Right ventricle myocardium superior (tissue), 1 donor: ENCODE measurements around the gene CCDC85C. TPM values are rescaled to one million over a fixed set of nuclear protein-coding genes. Genes with fewer than 3 reads are reported as not detected.

ENCODE experiments used
- ATAC-seq: fragments of 200-7000 bp; cut with Tn5 transposase; one replicate; pipeline ENCODE4 v1.9.1; 2020; ENCODE audit warnings: mild to moderate bottlenecking; ENCODE audit not compliant: poor library complexity
- DNase-seq: peaks from one replicate; pipeline ENCODE4 v3.0.0-alpha.2; 2020
- intact Hi-C: fragments of 100-400 bp; cut with DNase I; formaldehyde crosslinking; loops from one replicate; pipeline ENCODE4 v1.11.2; 2022
- total RNA-seq: library from RNA; stranded (reverse); fragmentation: NEBNext Ultra II Directional; extraction: Animal tissue kit (Norgen Biotek cat#: 25700); gene quantifications from one replicate; pipeline ENCODE4 v1.2.1, GENCODE V29; 2021
- donor health status: DM: no; HTN: yes; CAD: no; lungs with severe emphysema.

Gene CCDC85C
- total RNA-seq, 1 donor from 2014 or later: 46.6 TPM

DNA sequence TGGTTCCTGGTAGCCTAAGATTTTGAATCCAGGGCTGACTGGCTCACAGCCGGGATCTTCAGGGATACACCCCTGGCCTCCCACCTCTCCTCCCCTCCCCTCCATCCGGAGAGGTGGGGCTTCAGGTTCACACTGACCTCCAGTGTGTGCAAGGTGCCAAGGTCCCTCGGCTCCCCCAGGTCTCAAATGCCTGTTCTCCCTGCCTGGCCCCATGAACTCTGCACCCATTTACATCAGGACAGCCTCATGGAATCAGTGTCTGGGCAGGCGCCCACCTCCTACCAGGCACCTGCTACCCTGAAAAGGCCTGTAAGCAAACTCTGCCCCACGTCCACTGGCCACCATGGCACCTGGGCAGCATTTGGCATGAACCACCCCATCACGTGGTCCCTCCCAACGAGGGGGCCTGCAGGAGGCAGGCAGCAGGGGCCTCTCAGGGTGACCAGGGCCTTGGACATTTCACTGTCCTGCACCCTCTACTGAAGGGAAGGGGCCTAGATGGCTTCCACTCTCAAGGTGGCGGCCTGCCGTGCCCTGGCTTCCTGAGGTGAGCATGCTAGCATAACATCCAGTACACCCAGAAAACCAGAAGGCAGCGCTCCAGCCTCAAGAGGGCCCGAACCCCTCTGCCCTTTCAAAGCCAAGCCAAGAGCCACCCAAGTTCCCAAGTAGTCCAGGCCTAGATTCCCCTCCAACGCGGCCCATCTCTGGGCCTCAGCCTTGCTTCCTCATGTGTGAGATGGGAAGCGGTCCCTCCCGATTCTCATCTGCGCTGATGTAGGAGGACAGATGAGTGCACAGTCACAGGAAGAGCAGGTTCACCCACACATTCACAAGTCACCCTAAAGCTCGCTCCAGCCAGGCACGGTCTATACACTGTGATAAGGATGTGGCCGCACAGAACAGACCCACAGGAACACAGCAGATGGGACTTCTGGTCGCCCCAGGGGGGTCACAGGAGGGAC lies 37.3 kb downstream of the CCDC85C start:
- no peak for DNase-seq
- no peak for ATAC-seq
- intact Hi-C loops: no loop called here

DNA sequence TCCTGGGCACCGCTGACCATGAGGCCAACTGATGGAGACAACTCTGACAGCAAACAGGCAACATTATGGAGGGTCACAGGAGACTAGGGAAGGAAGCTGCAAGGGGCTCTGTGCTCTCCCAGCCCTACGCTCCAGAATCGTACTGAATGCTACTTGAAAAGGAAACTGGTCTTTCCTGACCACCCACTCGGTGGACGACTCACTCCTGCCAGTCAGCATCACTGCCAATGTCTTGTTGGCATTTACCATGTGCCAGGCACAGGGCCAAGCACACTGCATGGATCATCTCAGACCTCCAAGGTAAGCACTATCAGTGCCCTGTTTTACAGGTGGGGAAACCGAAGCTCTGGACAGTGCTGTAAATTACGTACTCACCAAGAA lies 38.0 kb downstream of the CCDC85C start:
- no peak for DNase-seq
- intact Hi-C loops: no loop called here

DNA sequence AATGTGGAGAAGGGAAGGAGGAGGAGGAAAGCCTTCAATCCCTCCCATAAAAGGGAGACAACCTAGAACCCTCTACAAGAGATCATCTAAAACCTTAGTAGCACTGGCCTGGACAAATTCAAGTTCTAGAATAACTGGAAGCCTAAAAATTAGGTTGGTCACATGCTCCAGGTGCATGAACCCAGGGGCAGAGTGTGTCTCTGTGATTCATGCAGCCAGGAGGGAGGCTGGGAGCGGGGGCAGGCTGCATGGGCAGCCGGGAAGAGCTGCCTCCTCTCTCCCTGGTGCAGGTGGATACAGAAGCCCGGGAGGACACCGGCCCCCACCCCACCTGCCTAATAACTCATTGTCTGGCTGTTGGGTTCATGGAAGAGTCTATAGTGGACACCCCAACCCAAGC lies 38.6 kb downstream of the CCDC85C start:
- intact Hi-C loops: no loop called here
- ATAC-seq (no peak), DNase-seq (no peak)

More for the DNA sequence above, 38.0 kb downstream of the CCDC85C start:
- ATAC-seq: no peak

DNA sequence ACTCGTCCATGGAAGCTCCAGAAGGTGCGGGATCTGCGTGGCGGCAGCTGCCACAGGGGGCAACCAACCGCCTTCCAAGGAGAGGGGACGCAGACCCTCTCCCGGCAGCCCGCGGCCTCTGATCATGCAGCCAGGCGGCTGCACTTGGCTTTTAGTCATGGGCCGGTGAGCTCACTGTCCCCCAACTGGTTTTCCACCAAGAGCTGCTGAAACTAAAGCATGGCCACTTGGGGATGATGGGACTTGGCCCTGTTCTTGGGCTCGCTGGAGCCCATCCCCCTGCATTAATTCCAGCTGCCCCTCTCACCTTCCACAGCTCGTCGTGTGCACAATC lies 39.1 kb downstream of the CCDC85C start:
- ATAC-seq: no peak
- intact Hi-C loops: loop anchor here (5.0 kb wide), 1 partner anchor 37 kb away; the partner anchor contains the start of gene CCDC85C
- DNase-seq: no peak

DNA sequence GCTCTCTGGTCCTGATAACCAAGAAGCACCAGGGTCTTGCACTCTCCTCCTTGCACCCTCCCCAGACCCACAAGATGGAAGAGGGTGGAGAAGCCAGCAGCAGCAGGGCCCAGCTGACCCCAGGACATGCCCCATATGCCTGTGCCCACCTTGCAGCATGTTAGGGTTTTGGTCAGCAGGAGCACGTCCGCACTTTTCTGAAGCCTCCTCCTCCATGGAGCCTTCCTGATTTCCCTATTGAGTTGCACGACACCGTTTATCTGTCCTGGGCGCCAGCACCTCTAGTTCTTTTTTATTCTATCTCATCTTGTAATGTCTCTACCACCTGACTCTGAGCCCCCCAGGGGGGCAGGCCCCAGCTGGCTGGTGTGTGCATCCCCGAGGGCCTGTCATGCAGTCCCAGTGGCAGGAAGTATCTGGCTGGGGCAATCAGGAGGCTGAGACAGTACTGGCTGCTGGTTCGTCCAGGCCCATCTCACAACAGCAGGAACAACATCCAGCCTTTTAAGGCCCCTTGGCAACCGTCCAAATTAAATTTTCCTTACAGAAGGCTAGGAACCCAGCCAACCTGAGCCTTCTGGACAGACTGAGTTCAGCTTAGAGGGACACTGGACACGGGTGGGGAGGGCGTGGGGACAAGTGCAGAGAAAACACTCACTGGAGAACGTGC lies 39.6 kb downstream of the CCDC85C start:
- ATAC-seq (peak; percentile 38), DNase-seq (peak; percentile 62)
- intact Hi-C loops: loop anchor here (5.0 kb wide), 1 partner anchor 38 kb away; the partner anchor contains the start of gene CCDC85C

DNA sequence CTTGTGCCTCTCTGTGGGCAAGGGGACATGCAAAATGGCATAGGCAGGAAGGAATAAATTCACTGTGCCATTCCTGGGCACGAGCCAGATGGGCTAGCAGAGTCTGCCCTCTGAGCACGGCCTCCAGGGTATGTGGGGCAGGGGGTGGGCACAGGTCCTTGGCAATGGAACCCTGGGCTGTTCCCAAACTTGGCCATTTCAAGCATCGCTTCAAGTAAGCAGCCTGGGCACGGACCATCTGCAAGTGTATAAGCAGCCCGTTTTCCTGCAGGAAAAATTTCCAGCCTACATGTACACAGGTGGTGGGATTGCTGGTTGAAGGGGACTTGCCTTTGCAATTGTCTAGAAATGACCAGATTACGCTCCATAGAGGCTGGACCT lies 40.3 kb downstream of the CCDC85C start:
- intact Hi-C loops: loop anchor here (5.0 kb wide), 1 partner anchor 39 kb away; the partner anchor contains the start of gene CCDC85C
- ATAC-seq (no peak), DNase-seq (no peak)

DNA sequence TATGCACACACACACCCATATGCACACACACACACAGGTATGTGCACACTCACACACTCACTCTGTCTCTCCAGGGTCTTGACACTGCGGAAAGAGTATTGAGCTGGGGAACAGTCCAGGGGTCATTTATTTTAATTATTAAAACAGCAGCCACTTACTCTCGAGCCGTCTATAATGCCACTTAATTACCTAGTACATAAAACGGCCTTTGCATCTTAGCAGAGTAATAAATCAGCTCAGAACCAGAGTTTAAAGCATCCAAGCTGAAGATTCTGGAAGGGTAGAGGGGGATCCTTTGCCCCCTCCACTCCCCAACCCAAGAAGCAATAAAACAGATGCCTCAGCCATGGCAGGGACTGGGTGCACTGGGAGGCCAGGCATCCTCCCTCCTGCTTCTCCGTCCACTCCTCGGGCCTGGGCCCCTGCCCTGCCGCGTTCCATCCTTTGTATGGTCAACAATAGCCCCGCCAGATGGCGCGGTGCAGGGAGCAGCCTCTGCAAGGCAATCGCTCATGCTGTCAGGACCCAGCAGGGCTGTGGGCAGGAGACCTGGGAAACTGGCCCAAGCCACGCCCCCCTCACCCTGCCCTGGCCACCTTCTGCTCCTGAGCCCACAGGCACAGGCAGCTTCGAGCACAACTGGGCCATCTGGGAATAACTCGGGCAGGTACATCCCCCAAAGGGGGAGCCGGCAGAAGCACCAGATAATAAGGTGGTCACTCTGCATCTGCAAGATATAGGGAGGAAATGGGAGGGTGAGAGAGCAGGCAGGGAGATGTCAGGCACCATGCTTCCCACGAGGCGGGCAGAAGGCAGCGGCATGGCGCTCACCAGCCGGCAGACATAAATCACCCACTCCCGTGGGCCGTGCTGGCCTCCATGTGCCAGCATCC lies 40.9 kb downstream of the CCDC85C start:
- intact Hi-C loops: loop anchor here (5.0 kb wide), 1 partner anchor 39 kb away; the partner anchor contains the start of gene CCDC85C
- peak; percentile 80 for ATAC-seq
- peak; percentile 86 for DNase-seq

DNA sequence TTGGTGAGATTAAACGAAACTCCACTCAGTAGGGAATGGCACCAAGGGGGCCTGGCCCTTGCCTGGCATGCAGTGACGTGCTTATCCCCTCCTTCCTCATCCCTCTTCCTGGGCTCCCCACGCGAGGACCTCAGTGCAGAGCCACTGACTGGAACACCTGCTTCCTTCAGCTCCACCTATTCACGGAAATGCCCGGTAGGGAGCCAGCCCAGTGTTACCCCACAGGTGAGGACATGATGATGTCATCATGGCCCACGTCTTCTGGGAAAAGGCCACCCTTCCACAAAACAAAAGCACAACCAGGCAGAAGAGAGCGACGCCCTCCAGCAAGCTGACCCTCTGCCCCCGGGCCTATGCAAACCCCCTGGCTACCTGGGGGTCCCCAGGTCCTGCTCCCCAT lies 42.1 kb downstream of the CCDC85C start:
- ATAC-seq (no peak), DNase-seq (no peak)
- intact Hi-C loops: loop anchor here (5.0 kb wide), 1 partner anchor 40 kb away; the partner anchor contains the start of gene CCDC85C

DNA sequence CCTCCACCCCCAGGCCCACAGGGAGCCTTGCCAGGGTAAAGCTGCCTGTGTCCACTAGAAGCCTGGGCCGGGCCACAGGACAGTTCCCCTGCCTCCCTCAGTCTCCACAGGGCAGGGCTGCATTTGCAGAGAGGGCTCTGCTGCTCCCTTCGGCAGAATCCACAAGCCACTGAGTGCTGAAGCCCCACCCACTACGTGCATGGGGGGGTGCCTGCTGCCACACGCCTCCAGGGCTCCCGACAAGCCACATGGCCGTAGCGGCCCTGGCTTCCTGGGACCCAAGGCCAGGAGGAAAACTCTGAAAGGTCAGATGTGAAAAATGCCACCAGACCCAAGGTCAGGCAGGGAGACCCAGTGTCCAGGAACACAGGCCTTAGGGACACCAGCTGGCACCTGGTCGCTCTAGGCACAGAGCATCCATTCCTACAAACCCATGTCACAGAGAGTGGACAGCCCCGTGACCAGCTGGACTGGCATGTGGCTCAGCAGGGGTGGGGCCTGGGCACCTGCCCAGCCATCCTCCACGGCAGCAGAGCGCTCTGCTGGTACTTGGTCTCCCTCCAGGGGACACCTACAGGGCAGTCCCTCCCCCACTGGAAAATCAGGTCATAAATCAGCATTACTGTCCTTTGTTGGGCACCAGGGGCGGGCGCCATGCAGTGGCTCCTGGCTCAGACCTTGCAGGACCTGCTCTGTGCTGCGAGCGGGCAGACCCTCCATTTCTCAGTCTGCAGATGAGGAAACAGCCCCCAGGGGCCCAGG lies 42.9 kb downstream of the CCDC85C start:
- ATAC-seq (peak; percentile 66), DNase-seq (peak; percentile 73)
- intact Hi-C loops: loop anchor here (5.0 kb wide), 1 partner anchor 41 kb away; the partner anchor contains the start of gene CCDC85C

DNA sequence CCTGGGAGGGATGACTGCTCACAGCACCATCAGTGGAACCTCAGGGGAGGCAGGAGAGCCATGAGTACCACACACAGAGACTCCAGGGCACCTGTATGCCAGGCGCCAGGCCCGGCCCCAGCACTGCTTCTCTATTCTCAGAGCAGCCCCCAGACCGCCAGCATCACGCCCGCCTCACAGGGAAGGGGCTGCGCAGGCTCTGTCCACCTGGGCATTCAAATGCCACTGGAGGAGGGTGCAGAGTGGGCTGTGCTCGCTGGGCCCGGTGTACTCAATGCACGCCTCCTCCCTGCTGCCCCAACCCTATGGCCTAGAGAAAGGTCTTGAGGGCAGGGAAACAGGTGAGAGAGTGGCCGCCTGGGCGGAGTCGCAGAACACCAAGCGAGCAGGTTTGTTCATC lies 43.6 kb downstream of the CCDC85C start:
- DNase-seq (no peak), ATAC-seq (no peak)
- intact Hi-C loops: loop anchor here (5.0 kb wide), 1 partner anchor 42 kb away; the partner anchor contains the start of gene CCDC85C

DNA sequence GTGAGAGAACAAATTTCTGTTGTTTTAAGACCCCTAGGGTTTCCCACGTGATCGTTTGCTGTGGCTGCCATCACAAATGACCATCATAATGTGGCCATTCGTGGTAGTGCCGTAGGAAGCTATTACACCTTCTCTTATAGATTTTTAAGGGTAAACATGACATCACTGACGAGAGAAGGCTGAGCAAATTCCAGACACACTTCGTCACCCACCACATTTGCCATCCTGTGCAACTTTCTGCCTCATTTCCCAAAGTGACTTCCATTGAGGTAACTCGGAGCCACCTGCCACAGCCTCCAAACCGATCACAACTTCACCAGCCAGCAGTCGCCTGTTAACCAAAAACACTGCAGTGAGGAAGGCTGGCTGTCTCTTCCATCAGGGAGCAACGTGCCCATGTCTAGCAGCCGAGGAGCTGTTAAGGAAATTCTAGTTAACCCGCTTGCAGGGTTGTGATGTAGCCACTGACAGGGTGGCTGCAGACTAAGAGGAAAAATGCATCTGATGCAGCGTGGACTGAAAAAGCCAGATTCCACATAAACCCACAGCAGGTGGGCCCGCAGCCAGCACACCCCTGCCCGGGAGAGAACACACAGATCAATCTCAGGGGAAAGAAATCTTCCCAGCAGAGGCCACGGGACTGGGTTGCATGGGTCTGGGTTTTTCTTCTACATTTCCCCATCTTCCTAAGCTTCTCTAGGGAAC lies 44.6 kb downstream of the CCDC85C start:
- ATAC-seq: no peak
- no peak for DNase-seq
- intact Hi-C loops: no loop called here

DNA sequence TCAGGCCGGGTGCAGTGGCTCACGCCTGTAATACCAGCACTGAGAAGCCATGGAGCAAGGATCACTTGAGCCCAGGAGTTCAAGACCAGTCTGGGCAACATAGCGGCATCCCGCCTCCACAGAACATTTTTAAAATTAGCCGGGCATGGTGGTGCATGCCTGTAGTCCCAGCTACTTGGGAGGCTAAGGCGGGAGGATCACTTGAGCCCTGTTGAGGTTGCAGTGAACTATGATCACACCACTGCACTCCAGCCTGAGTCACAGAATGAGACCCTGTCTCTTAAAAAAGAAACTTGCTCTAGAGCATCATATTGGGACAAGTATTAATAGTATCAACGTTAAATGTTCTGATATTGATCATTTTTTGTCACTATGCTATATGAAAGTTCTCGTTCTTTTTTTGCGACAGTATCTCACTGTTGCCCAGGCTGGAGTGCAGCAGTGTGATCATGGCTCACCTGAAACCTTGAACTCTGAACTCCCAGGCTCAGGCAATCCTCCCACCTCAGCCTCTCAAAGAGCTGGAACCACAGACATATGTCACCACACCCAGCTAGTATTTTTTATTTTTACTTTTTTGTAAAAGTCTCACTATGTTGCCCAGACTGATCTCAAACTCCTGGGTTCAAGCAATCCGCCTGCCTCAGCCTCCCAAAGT lies 47.7 kb downstream of the CCDC85C start:
- DNase-seq: no peak
- intact Hi-C loops: no loop called here
- ATAC-seq: no peak

DNA sequence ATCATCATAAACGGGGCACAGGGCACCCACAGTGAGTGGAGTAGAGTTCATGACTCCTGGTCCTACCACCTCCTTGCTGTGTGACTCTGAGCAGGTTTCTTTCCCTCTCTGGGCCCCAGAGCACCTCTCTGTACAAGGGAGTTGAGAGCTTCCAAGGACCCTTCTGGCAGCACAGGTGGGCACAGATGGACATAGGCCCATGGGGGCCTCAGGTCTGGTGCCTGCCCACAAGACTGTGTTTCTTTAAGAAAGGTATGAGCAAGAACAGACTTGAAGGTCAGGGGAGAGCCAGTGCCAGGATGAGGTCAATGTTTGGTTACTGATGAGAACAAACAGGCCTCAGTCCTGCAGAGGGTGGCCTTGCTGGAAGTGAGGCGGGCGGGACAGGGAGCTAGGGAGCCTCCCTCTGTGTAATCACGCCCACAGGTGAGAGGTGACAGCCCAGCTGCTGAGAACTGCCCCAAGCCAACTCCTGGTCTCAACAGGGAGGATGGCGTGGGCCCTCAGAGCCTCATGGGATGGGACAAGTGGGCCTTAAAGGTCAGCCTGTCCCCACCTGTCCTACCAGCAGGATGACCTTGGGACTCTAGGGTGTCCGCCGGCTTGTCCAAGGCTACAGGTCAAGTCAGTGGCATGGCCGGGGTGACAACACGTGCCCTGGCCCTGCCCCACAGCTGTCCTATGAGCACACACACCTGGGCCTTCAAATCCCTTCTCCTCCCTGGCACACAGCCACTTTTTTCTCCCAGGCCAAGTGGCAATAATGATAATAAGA lies 49.1 kb downstream of the CCDC85C start:
- DNase-seq (no peak), ATAC-seq (peak; percentile 73)
- intact Hi-C loops: no loop called here

DNA sequence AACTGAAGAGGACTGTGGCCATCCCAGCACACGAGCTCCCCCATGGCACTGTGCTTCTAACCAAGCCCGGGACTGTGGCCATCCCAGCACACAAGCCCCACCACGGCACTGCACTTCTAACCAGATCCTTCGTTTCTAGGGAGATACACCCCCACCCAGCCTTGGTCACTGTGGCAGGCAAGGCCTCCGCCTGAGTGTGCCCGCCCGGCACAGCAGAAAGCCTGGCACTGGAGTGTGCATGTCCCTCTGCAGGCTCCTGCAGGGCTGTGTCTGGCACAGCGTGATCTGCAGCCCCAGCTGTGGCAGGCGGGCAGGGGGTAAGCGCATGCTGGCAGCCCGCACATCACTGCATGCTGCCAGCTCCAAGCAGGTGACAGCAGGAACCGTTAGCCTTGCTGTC lies 49.8 kb downstream of the CCDC85C start:
- peak; percentile 67 for DNase-seq
- ATAC-seq: peak; percentile 81
- intact Hi-C loops: no loop called here

DNA sequence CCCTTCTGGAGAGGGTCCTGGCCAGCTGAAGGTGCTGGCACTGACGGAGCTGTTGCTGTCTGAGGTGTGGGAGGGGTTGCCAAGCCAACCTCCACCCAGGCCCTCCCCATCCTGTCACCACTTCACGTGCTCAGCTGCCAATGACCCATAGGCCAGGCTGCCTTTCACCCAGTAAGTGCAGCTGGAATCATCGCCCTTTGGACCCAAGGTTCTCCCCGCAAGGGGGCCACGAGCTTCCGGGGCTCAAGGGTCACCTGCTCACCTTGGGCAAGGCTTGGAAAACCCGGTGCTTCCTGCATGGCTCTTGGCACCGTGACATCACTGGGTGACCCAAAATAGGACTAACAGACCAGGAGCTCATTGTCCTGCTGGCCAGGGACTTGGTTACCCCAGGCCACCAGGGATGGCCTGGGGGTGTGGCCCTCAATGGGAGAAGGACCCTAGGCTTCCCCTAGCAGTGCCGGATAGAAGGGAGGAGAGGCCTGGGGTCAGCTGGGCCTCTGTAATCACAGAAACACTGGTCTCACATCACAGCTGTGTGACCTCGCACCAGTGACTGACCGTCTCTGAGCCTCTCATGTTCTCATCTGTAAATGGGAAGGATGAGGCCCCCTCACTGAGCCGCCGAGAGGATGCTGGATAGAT lies 51.3 kb downstream of the CCDC85C start:
- peak; percentile 59 for ATAC-seq
- DNase-seq: peak; percentile 60
- intact Hi-C loops: no loop called here
